Measurements from ENCODE around the gene HOXB1. TPM values are rescaled to one million over a fixed set of nuclear protein-coding genes. Genes with fewer than 3 reads are reported as not detected.

The HOXB1 gene
- total and polyA plus RNA-seq, 2 donors (not counting 3 experiments of a cell fraction or from before 2014, with no cell fraction given), result not detected

DNA sequence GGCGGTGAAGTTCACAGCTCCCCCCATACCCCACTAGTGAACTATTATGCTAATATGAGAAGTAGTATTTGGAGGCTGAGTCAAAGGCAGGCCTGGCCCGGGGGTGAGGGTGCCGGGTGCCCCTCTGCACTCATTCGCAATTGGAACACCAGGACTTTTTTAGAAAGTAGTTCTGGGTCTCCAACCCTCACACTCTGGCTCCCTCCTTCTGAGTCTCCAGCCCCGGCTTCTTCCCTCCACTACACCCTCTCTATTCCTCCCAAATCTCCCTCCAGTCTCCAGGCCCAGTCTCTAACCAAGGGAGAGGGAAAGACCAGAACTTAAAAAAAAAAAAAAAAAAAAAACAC is 25.4 kb upstream of the HOXB1 start:
- Histone ChIP-seq H3K4me1 (ENCODE audit: control insufficient read depth, extremely low read depth, insufficient read depth, low read length) (peaks cover 28% of the 10 kb centered on the region), H3K9me1 (replicated peaks; ENCODE audit: control insufficient read depth, extremely low read depth, insufficient read depth, low read length) (no peaks in the 10 kb centered on the region), H3K36me3 (ENCODE audit: control insufficient read depth in 2 of 2, extremely low read depth in 1 of 2, insufficient read depth in 2 of 2, low read length in 2 of 2) (peaks cover 3 to 7% of the 10 kb centered on the region in 2 experiments), H3K27me3 (ENCODE audit: control insufficient read depth in 2 of 2, insufficient read depth in 2 of 2, low read length in 2 of 2) (no peaks in the 10 kb centered on the region), H4K20me1 (replicated peaks; ENCODE audit: control insufficient read depth, extremely low read depth, insufficient read depth, low read length) (no peaks in the 10 kb centered on the region), H3K9me3 (replicated peaks; ENCODE audit: control insufficient read depth, insufficient read depth, low read length) (no peaks in the 10 kb centered on the region), H3K27ac (ENCODE audit: insufficient read depth, low read depth, low read length) (no peak overlapping the region), H3K4me3 (replicated peaks in 1 of 3; ENCODE audit: insufficient read depth in 1 of 3, low read depth in 1 of 3, low read length in 3 of 3) (peak overlapping the region in 1 of 3 experiments; percentile 31), H3K79me2 (ENCODE audit: control insufficient read depth, insufficient read depth, low read length) (peaks cover 55% of the 10 kb centered on the region), H2AFZ (ENCODE audit: low read depth, low read length) (no peak overlapping the region), H3K4me2 (ENCODE audit: insufficient read depth, low read length) (peak overlapping the region; percentile 74), H3K9ac (replicated peaks; ENCODE audit: extremely low read depth, insufficient read depth, low read length) (peak overlapping the region; percentile 32)
- no peak for DNase-seq (ENCODE audit: low read depth, low spot score)
- dilution Hi-C loops (cut with MboI; ENCODE audit: extremely low pct_ligation_motif_present, low sequenced_read_pairs) (no loop called here), intact Hi-C loops (cut with micrococcal nuclease) (loop anchor here (2.0 kb wide), 1 partner anchor 15 kb away; no protein-coding TSS in a partner anchor)
- BruUV-seq (replicated peaks), result no TSS peak
- ChIA-PET CTCF (interaction anchor here (1.0 to 3.7 kb wide), 12 partner anchors 9 to 220 kb away, joined by 3 to 23 read pairs (median 5); partner anchors contain the start of gene HOXB5), POLR2A (interaction anchor here (0.7 to 2.8 kb wide), 5 partner anchors 9 to 188 kb away, joined by 3 to 10 read pairs (median 4); no protein-coding TSS in a partner anchor)
- TF ChIP-seq GATA2 (IDR thresholded peaks at IDR 0.05; ENCODE audit: insufficient read depth, insufficient read length, low read depth, low read length) (no peak), JUN (IDR thresholded peaks at IDR 0.05; ENCODE audit: borderline replicate concordance, insufficient read depth, insufficient read length, low read depth) (no peak), FOS (IDR thresholded peaks at IDR 0.05; ENCODE audit: borderline replicate concordance, insufficient read depth, low read length) (no peak), POLR2AphosphoS5 (IDR thresholded peaks at IDR 0.05; ENCODE audit: insufficient read depth, low read depth, low read length) (no peak), MYC (IDR thresholded peaks at IDR 0.05; ENCODE audit: low read depth, low read length) (no peak), EZH2 (IDR thresholded peaks at IDR 0.05; ENCODE audit: borderline replicate concordance, low read depth, low read length, severe bottlenecking) (no peak), POLR2A (IDR thresholded peaks at IDR 0.05; ENCODE audit: low read depth, low read length) (no peak)
- TF ChIP-seq, protein P1, sequence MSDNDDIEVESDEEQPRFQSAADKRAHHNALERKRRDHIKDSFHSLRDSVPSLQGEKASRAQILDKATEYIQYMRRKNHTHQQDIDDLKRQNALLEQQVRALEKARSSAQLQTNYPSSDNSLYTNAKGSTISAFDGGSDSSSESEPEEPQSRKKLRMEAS (IDR thresholded peaks at IDR 0.05; ENCODE audit: insufficient read depth, insufficient read length), result no peak
- TF ChIP-seq, protein P2, sequence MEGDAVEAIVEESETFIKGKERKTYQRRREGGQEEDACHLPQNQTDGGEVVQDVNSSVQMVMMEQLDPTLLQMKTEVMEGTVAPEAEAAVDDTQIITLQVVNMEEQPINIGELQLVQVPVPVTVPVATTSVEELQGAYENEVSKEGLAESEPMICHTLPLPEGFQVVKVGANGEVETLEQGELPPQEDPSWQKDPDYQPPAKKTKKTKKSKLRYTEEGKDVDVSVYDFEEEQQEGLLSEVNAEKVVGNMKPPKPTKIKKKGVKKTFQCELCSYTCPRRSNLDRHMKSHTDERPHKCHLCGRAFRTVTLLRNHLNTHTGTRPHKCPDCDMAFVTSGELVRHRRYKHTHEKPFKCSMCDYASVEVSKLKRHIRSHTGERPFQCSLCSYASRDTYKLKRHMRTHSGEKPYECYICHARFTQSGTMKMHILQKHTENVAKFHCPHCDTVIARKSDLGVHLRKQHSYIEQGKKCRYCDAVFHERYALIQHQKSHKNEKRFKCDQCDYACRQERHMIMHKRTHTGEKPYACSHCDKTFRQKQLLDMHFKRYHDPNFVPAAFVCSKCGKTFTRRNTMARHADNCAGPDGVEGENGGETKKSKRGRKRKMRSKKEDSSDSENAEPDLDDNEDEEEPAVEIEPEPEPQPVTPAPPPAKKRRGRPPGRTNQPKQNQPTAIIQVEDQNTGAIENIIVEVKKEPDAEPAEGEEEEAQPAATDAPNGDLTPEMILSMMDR (IDR thresholded peaks at IDR 0.05; ENCODE audit: extremely low read depth in 1 of 2, insufficient read depth in 1 of 2, low read depth in 1 of 2, low read length in 2 of 2), result no peak
- FAIRE-seq, result no peak
